ENCODE data around the gene LIN9. TPM values are rescaled to one million over a fixed set of nuclear protein-coding genes. Genes with fewer than 3 reads are reported as not detected.

The LIN9 gene
- total RNA-seq, 1 donor from 2014 or later = 11.0 TPM

DNA sequence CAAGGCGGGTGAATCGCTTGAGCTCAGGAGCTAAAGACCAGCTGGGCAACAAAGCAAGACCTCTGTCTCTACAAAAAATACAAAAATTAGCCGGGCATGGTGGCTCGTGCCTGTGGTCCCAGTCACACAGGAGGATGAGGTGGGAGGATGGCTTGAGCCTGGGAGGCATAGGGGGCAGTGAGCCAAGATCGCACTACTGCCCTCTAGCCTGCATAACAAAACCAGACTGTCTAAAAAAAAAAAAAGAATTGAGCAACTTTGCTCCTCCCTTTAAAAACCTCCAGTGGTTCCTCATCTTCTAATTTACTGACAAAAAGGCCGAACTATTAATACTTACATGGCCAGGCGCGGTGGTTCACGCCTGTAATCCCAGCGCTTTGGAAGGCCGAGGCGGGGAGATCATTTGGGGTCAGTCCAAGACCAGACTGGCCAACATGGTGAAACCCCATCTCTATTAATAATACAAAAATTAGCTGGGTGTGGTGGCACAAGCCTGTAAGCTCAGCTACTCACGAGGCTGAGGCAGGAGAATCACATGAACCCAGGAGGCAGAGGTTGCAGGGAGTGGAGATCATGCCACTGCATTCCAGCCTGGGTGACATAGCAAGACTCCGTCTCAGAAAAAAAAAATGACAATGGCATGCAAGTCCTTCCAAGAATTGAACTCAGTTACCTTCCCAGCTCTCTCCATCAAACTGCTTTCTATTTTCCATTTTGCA is 126.8 kb downstream of the LIN9 start:
- intact Hi-C loops (cut with micrococcal nuclease) = loop anchor here (10.0 kb wide), 2 partner anchors 717 to 1383 kb away; partner anchors contain the start of gene ZNF678

Other genes starting within 250 kb of the LIN9 start
- 483 and 492 TPM in 2 replicates for gene H3-3A, start 246.4 kb downstream of the LIN9 start, total RNA-seq
- gene ACBD3, start 122.4 kb downstream of the LIN9 start, total RNA-seq = 25.5 and 28.6 TPM in 2 replicates
- not detected in 2 replicates for gene MIXL1, start 85.5 kb downstream of the LIN9 start, total RNA-seq
- 174 TPM in 2 replicates for gene PARP1, start 98.9 kb upstream of the LIN9 start, total RNA-seq
- gene STUM, start 239.6 kb upstream of the LIN9 start, total RNA-seq = not detected in 2 replicates

Measured in T-helper 1 cell treated with Interleukin-12 subunit alpha and Interleukin-12 subunit beta and Interleukin-4 antibody, amounts not matched to agents 30 ng/mL and 1 ng/mL, for 36 hours (primary cell).